ENCODE results near the gene ZBTB8OS. TPM values are rescaled to one million over a fixed set of nuclear protein-coding genes. Genes with fewer than 3 reads are reported as not detected.
"Not testable (repeated sequence)": the region's sequence is repeated elsewhere in the genome, so short reads cannot be mapped to it uniquely, and the experiment has no call there.

Gene ZBTB8OS
- total RNA-seq, 1 donor from 2014 or later: 53.1 TPM

GRCh38 chr1:32632829-32633228 lies 17.5 kb downstream of the ZBTB8OS start:
- no peak for DNase-seq (ENCODE audit: low read depth)
- no peak overlapping the region for H3K4me3 ChIP-seq (ENCODE audit: low read depth, low read length)
- no peak for TF ChIP-seq CTCF (conservative IDR thresholded peaks at IDR 0.05; ENCODE audit: low read depth, low read length)

- H3K4me3 ChIP-seq (ENCODE audit: low read depth, low read length); DNase-seq (ENCODE audit: low read depth): not testable (repeated sequence)
Observed at GRCh38 chr1:32630173-32630572, 20.2 kb downstream of the ZBTB8OS start.

GRCh38 chr1:32627596-32628162 lies 22.7 kb downstream of the ZBTB8OS start:
- TF ChIP-seq CTCF (conservative IDR thresholded peaks at IDR 0.05; ENCODE audit: low read depth, low read length): no peak
- H3K4me3 ChIP-seq (ENCODE audit: low read depth, low read length): no peak overlapping the region
- no peak for DNase-seq (ENCODE audit: low read depth)

DNA sequence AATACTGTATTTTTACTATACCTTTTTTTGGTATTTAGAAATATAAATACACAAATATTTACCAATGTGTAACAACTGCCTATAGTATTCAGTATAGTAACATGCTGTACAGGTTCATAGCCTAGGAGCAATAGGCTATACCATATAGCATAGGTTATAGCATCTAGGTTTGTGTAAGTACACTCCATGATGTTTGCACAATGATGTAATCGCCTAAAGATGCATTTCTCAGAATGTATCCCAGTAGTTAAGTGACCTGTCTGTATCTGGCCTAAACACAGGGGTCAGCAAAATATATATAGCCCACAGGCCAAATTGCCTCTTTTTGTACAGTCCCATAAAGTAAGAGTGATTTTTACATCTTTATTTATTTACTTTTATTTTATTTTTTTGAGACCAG lies 24.2 kb downstream of the ZBTB8OS start:
- TF ChIP-seq CTCF (conservative IDR thresholded peaks at IDR 0.05; ENCODE audit: low read depth, low read length): no peak

GRCh38 chr1:32623775-32624174 lies 26.6 kb downstream of the ZBTB8OS start:
- DNase-seq (ENCODE audit: low read depth): no peak
- TF ChIP-seq CTCF (conservative IDR thresholded peaks at IDR 0.05; ENCODE audit: low read depth, low read length): no peak
- no peak overlapping the region for H3K4me3 ChIP-seq (ENCODE audit: low read depth, low read length)

More for the DNA sequence above, 24.2 kb downstream of the ZBTB8OS start:
- no peak overlapping the region for H3K4me3 ChIP-seq (ENCODE audit: low read depth, low read length)
- DNase-seq (ENCODE audit: low read depth): no peak

- TF ChIP-seq CTCF (conservative IDR thresholded peaks at IDR 0.05; ENCODE audit: low read depth, low read length): no peak
- DNase-seq (ENCODE audit: low read depth): no peak
- H3K4me3 ChIP-seq (ENCODE audit: low read depth, low read length): no peak overlapping the region
Observed at GRCh38 chr1:32622806-32623681, 27.3 kb downstream of the ZBTB8OS start.

DNA sequence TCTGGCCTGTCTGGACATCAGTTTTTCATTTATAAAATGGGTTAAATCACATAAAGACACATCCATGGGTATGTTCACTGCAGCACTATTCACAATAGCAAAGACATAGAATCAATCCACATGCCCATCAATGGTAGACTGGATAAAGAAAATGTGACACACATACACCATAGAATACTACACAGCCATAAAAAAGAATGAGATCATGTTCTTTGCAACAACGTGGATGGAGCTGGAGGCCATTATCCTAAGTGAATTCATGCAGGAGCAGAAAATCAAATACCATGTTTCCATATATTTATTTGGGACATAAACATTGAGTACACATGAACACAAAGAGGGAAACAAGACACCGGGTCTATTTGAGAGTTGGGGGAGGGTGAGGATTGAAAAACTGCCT lies 28.1 kb downstream of the ZBTB8OS start:
- TF ChIP-seq CTCF (conservative IDR thresholded peaks at IDR 0.05; ENCODE audit: low read depth, low read length): no peak
- DNase-seq (ENCODE audit: low read depth): no peak
- H3K4me3 ChIP-seq (ENCODE audit: low read depth, low read length): no peak overlapping the region
